GM11168 (cell line): ENCODE results near the gene TMEM131.
"Not testable (repeated sequence)": the region's sequence is repeated elsewhere in the genome, so short reads cannot be mapped to it uniquely, and the experiment has no call there.

Source experiments
- in situ Hi-C: fragments of 300-500 bp; cut with MboI; formaldehyde crosslinking; loops from one replicate; pipeline ENCODE4 v1.12.0; 2022; ENCODE audit warnings: low sequenced_read_pairs; ENCODE audit not compliant: unreplicated experiment

The TMEM131 gene

DNA sequence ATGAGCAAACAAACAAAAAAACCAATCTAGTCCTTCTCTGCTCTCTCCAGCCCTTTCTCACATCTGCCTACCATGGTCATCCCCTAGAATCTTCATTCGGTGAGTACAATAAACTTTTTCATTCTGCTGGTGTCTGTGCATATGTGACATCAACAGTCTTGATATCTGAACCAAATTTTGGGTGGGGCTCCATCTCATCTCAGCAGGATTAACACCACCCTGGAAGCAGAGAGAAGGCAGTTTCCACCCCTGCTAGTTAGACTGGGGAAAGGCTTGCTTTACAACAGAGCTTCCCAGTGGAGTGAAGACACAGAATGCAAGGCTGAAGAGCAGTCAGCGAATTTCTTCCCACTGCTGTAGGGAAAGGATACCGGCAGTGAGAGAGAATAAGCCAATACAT, 116.9 kb downstream of the TMEM131 start:
- in situ Hi-C loops = no loop called here

DNA sequence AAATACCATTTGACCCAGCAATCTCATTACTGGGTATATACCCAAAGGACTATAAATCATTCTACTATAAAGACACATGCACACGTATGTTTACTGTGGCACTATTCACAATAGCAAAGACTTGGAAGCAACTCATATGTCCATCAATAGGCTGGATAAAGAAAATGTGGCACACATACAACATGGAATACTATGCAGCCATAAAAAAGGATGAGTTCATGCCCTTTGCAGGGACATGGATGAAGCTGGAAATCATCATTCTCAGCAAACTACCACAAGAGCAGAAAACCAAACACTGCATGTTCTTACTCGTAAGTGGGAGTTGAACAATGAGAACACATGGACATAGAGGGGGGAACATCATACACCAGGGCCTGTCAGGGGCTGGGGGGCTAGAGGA, 117.4 kb downstream of the TMEM131 start:
- in situ Hi-C loops = not testable (repeated sequence)

DNA sequence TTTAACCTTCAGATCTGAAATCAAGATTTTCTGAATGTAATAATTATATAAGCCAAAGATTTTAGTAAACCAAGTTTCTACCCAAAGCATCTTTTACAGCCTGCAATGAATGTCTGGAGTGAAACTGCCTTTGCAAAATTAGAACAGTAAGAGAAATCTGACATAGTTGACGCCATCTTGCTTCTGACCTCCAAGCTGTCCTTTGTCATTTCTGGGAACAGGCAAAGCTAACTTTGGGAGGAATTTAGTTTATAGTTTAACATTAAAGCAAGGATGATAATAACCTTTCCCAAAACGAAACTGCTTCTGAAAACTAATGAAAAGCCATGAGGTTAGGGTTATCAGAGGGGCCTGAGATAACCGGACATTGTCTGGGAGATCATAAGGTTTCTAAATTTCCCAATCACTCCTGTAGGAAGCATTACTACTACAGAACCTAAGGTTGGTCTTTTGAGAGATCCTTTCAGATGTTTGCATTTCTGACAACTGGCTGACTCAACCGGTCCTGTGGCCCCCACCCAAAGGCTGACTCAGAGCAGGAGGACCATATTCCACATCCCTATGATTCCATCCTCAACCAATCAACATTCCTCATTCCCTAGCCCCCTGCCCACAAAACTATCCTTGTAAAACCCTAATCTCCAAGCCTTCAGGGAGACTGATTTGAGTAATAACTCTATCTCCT, 124.5 kb downstream of the TMEM131 start:
- in situ Hi-C loops = no loop called here

DNA sequence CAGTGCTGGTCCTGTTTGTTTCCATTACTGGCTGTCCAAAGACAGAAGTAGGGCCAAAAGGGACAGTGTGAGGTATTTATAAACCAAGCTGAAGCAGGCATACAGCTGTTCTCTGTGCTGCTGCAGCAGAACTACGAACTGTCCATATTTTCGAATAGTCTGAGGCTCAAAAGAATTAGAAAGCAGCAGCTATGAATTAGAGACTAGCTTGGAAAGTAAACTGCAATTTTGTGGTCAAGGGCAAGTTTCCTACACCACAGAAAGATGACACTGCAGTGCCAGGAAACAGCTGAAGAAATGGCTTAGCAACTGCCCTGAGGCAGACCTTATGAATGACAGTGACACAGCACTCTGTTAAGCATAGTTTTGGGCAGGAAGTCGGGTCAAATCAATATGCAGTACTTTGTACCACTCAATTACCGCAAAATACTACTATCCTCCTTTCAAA, 125.3 kb downstream of the TMEM131 start:
- in situ Hi-C loops = no loop called here

DNA sequence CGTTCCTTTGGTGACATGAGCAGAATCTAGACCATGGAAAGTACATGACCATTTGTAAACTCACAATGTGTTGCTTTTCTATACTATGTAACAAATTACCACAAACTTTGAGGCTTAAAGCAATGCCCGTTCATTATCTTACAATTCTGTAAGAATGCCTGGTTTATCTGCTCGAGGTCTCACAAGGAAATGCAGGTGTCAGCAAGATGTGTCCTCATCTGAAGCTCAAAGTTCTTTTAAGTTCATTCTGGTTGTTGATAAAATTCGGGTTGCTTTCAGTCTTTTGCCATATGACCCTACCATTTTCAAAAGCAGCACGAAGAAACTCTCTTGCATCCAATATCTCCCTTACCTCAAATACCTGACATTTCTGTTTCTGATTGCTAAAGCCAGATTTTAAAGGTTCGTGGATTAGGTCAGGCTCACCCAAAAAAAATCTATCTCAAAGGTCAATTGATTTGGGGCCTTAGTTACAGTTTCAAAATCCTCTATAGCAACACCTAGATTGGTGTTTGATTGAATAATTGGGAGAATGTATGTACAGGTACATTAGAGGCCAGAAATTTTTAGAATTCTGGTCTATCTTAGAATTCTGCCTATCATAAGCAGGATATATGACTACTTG, 125.9 kb downstream of the TMEM131 start:
- in situ Hi-C loops = no loop called here

DNA sequence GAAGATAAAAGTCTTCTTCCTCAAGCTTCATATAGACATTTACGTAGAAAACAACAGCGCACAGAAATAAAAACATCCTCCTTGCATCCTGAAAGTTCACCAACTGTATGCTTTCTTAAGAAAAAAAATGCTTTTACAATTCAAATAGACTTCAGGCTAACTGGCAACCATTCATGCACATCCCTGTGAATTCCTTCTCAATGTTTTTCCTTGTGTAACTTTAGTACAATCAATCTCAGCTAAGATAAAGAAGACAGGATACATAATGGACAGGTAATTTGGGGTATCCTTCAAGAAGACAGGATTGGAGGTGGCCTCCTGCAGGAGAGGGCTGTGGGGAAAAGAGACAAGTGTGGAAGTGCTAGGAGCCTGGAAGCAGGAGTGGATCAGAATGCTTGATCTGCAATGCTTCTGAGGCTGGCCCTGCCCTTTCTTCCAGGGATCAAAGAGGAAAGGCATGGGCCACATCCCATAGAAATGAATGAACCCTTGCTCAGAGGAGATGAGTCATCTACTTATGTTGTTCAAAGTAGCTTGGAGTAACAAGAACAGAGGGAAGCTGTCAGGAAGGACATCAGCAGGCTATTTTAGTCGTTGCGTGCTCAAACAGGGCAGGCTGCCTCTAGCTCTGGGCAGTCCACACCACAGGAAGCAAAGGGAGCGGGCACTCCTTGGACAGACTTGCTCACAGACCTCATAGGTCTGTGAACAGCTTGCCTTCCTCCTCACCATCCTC, 126.6 kb downstream of the TMEM131 start:
- in situ Hi-C loops = no loop called here

DNA sequence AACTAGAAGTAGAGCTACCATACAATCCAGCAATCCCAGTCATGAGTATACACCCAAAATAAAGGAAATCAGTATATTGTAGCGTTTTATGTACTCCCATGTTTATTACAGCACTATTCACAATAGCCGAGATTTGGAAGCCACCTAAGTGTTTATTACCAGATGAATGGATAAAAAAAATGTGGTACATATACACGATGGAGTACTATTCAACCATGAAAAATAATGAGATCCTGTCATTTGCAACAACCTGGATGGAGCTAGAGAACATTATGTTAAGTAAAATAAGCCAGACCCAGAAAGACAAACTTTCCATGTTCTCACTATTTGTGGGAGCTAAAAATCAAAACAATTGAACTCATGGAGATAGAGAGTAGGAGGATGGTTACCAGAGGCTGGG, 131.9 kb downstream of the TMEM131 start:
- in situ Hi-C loops = no loop called here

DNA sequence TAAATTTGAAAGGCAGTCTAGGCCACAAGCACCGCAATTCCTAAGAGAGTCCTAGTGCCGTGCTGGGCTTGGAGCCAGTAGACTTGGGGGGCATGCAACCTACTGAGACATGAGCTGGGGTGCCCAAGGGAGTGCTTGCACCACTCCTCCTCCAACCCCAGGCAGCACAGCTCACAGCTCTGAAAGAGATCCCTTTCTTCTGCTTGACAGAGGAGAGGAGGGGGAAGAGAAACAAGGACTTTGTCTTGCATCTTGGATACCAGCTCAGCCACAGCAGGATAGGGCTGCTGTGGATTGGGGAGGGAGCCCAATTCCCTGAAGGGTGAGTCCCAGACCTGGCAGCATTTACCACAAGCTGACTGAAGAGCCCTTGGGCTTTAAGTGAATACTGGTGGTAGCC, 134.6 kb downstream of the TMEM131 start:
- in situ Hi-C loops = no loop called here

DNA sequence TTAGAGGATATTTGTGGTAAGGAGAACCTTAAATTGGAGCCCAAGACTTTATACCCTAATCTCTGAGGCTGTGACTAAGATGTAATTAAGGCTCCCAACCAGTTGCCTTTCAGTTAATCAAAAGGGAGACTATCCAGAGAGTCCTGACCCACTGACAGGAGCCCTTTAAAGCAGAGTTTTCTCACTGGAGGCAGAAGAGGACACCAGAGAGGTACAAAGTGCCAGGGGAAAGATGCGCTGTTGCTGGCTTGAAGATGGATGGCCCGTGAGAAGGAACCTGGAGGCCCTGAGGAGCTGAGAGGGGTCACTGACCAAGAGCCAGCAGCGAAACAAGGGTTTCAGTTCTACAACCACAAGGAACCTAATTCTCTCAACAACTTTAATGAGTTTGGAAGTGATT, 137.3 kb downstream of the TMEM131 start:
- in situ Hi-C loops = no loop called here

DNA sequence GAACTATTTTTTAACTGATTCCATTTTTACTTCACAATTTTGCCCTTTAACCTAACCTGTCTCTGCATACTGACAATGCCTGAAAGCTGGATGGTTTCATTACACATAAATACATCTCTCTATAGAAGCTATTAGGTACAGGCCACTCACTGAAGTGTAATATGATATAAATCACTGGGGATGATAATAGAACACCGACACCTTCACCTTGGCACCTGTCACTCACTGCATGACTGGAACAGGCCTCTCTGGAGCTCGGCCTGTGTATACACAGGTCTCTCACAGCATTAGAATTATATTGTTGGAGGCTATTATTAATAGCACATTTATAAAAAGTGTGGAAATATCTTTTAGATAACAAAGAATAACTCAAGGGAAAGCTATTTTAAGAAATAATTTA, 138.2 kb downstream of the TMEM131 start:
- in situ Hi-C loops = no loop called here

DNA sequence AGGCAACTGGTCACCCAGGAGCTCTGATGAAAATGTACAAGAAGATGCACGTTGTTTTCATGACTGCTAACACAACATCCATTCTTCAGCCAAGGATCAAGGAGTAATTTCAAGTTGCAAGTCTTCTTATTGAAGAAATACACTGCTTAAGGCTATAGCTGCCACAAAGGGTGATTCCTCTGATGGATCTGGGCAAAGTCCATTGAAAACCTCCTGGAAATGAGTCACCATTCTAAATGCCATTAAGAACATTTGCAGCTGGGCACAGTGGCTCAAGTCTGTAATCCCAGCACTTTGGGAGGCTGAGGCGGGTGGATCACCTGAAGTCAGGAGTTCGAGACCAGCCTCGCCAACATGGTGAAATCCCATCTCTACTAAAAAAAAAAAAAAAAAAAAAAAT, 142.7 kb downstream of the TMEM131 start:
- in situ Hi-C loops = not testable (repeated sequence)

DNA sequence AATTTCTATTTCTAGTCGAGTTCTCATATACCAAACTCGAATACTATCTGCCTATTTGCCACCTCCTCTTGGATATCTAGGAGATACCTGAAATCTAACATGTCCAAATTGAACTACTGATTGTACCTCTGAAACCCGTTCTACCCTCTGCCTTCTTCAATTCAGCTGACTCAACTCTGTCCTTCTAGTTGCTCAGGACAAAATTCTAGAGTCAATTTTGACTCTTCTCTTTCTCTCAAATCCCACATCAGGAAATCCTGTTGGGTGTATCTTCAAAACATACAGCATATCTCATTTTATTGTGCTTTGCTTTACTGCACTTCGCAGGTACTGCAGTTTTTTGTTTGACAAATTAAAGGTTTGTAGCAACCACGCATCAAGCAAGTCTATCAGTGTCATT, 144.6 kb downstream of the TMEM131 start:
- in situ Hi-C loops = no loop called here

DNA sequence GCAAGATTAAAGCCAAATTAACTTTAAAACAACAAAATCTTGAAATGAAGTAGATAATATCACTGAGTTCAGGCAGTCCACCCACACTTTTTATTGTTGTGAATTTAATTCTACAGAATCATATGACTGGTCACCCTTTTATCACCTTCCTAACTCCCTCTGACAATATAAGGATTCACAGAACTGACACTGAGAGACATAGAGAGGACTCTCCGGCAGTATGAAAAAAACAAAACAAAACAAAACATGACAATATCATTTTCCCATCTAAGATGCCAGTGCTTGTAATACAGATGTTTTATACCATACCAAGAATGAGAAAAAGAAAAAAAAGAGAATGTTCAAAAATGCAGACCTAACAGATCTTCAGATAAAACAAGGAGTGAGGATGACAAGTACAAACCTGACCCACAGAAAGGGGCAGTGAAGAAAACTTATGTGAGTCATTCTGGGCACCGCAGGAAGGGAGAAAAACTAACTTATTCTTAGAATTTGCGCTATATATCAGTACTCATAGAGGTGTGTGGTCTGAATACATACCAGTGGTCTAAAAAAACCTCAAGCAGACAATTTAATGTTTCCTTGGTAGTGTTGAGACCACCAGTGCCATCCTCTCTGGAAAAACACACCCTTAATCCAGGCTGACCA, 145.7 kb downstream of the TMEM131 start:
- in situ Hi-C loops = no loop called here

DNA sequence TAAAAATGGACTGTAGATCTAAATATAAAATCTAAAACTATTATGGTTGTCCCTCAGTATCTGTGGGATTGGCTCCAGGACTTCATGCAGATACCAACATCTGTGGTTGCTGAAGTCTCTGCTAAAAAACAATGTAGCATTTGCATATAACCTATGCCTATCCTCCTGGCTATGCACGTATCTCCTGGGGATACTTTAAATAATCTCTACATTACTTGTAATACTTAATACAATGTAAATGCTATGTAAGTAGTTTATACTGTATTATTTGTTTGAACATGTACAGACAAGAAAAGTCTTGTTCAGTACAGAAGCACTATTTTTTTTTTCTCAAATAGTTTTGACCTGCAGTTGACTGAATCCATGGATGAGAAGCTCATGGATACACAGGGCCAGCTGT, 147.4 kb downstream of the TMEM131 start:
- in situ Hi-C loops = no loop called here

DNA sequence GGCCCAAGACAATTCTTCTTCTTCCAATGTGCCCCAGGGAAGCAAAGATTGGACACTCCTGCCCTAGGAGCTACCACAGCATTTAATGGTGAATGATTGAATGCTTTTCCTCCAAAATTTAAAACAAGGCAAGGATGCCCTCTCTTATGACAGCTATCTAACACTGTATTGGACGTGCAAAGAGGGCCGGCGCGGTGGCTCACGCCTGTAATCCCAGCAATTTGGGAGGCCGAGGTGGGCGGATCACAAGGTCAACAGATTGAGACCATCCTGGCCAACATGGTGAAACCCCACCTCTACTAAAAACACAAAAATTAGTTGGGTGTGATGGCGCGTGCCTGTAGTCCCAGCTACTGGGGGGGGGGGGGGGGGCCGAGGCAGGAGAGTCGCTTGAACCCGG, 149.0 kb downstream of the TMEM131 start:
- in situ Hi-C loops = not testable (repeated sequence)

DNA sequence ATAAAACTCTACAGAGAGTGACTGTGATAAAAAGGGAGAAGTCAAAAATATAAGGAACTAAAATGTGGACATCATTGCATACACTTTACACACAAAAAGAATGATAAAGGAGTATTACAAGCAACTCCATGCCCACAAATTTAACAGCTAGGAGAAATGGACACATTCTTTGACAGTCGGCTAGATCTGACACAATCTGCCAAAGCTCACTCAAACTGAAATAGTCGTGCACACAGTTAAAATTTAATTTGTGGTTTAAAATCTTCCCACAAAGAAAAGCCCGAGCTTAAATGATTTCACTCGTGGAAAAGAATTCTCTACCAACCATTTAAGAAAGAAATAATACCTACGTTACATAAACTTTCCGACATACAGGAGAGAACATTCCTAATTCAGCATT, 149.9 kb downstream of the TMEM131 start:
- in situ Hi-C loops = no loop called here

DNA sequence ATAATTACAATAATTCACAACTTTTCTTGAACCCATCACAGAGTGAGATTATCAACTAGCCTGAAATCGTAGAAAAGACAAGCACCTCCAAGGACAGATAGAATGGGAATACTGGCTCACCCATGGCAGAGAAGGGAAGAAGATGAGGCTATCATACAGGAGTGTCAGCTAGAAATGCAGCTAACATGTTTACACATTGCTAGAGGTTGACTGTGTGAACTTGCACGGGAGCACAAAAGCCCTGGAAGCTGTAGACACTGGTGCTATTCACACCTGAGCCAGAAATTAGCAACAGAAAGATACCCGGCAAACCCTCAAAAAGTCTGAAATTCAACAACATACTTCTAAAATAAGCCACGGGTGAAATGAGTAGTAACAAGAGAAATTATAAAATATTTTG, 150.6 kb downstream of the TMEM131 start:
- in situ Hi-C loops = no loop called here

DNA sequence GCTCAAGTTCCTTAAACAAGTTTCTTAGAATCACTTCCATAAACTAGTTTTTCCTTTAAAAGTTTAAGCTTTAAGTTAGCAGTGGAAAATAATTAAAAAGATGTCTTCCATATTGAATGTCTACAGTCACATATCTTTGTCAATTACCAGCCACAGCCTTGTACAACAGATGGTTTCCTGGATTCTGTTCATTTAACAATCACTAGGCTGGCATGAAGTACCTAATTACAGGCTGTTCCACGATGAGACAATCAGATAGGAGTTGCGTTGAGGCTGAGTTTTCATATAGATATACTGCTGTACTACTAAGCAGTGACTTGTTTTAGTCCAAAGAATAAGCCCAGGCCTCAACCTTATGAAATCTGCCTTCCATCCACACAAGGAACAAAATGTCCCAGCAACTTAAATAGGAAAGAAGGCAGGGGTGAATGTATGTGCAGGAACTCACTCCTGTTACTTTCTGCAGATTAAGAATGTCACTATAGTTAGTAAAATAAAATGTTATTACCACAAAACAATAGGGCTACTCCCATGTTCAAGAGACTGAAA, 151.4 kb downstream of the TMEM131 start:
- in situ Hi-C loops = no loop called here

DNA sequence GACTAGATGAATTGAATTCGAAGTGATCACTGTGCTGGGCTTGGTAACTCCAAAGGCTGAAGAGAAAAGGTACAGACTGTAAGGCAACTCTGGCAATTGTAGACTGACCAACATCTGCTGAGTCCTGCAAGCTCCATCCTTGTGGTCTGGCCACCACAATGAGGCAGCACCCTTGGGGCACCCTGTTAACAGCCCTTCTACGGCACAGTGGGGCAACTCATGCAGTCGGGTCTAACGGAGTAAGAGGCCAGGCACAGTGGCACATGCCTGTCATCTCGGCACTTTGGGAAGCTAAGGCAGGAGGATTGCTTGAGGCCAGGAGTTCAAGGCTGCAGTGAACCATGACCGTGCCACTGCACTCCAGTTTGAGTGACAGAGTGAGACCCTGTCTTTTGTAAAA, 155.6 kb downstream of the TMEM131 start:
- in situ Hi-C loops = no loop called here

DNA sequence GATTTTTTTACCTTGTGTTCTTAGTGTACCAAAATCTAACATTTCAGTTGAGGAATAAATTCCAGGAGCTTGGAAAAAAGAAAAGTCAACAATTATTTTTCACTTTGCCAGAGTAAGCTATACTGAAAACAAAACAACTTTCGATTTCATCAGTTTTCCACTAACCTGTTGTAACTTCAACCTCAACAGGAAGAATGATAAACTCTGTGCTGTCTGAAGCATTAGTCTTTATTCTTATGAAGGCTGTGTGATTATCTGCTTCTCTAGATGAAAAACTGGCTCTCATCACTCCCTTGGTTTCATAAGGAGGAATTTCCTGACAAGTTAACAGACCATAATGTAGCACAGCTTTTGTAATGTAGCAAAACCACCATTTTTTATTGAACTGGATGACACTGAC, 161.1 kb downstream of the TMEM131 start:
- in situ Hi-C loops = no loop called here

DNA sequence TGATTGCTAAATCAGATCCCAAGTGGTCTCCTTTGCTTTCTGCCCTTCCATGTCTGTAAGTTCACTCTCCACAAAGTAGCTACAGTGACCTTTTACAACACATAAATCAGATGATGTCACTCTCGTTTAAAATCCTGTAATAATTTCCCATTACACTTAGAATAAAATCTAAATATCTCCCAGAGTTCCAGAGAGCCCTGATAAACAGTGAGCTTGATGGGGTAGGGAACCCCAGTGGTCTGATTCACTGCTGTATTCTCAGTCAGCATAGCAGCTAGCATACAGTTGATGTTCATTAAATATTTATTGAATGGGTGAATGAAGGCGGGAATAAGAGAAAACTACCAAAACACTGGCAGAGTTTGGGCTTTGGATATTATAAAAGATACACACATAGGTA, 164.6 kb downstream of the TMEM131 start:
- in situ Hi-C loops = no loop called here
